GM18502 (cell line): ENCODE data around the gene NPC2.

Source experiments
- ATAC-seq: cut with Tn5 transposase; IDR thresholded peaks from one replicate; pipeline ENCODE4 v1.9.1; 2021; ENCODE audit warnings: mild to moderate bottlenecking; ENCODE audit not compliant: unreplicated experiment, poor library complexity

Gene NPC2

GRCh38 chr14:74521756-74522155 is 28.7 kb upstream of the NPC2 start:
- no peak for ATAC-seq

GRCh38 chr14:74519316-74520074 is 26.4 kb upstream of the NPC2 start:
- no peak for ATAC-seq

- ATAC-seq, result no peak
Observed at GRCh38 chr14:74518221-74518620, 25.1 kb upstream of the NPC2 start.

GRCh38 chr14:74517731-74518130 is 24.6 kb upstream of the NPC2 start:
- ATAC-seq, result no peak

GRCh38 chr14:74516451-74517160 is 23.5 kb upstream of the NPC2 start:
- no peak for ATAC-seq

GRCh38 chr14:74515891-74516412 is 22.8 kb upstream of the NPC2 start:
- no peak for ATAC-seq

GRCh38 chr14:74514471-74514941 is 21.4 kb upstream of the NPC2 start:
- no peak for ATAC-seq

- no peak for ATAC-seq
Observed at GRCh38 chr14:74511966-74512830, 19.1 kb upstream of the NPC2 start.

GRCh38 chr14:74510959-74511409 is 17.9 kb upstream of the NPC2 start:
- ATAC-seq, result no peak

GRCh38 chr14:74510223-74510931 is 17.3 kb upstream of the NPC2 start:
- no peak for ATAC-seq

- no peak for ATAC-seq
Observed at GRCh38 chr14:74509587-74510222, 16.6 kb upstream of the NPC2 start.

- ATAC-seq, result no peak
Observed at GRCh38 chr14:74508844-74509428, 15.8 kb upstream of the NPC2 start.

- ATAC-seq, result no peak
Observed at GRCh38 chr14:74508292-74508731, 15.2 kb upstream of the NPC2 start.

GRCh38 chr14:74507840-74508239 is 14.7 kb upstream of the NPC2 start:
- ATAC-seq, result no peak

GRCh38 chr14:74507085-74507484 is 14.0 kb upstream of the NPC2 start:
- ATAC-seq, result no peak

- no peak for ATAC-seq
Observed at GRCh38 chr14:74506411-74506851, 13.3 kb upstream of the NPC2 start.

GRCh38 chr14:74505831-74506230 is 12.7 kb upstream of the NPC2 start:
- no peak for ATAC-seq

GRCh38 chr14:74504874-74505720 is 12.0 kb upstream of the NPC2 start:
- ATAC-seq, result no peak
